NB4 (cell line): Measurements from ENCODE around the gene CLIC1.

ENCODE experiments used
- MYC ChIP-seq: IDR thresholded peaks from 2 replicates; pipeline ENCODE4 v1.6.1; 2011; ENCODE audit warnings: low read depth, low read length
- POLR2A ChIP-seq: IDR thresholded peaks from 2 replicates; pipeline ENCODE4 v1.6.1; 2011; ENCODE audit warnings: mild to moderate bottlenecking; ENCODE audit not compliant: insufficient read length; ENCODE audit errors: extremely low read depth
- TF ChIP-seq, protein P1 (sequence below): IDR thresholded peaks from one replicate; pipeline ENCODE4 v1.5.1; 2012; ENCODE audit warnings: low read depth, low read length

GRCh38 chr6:31732029-31732428, 4.3 kb downstream of the CLIC1 start:
- TF ChIP-seq, protein P1, sequence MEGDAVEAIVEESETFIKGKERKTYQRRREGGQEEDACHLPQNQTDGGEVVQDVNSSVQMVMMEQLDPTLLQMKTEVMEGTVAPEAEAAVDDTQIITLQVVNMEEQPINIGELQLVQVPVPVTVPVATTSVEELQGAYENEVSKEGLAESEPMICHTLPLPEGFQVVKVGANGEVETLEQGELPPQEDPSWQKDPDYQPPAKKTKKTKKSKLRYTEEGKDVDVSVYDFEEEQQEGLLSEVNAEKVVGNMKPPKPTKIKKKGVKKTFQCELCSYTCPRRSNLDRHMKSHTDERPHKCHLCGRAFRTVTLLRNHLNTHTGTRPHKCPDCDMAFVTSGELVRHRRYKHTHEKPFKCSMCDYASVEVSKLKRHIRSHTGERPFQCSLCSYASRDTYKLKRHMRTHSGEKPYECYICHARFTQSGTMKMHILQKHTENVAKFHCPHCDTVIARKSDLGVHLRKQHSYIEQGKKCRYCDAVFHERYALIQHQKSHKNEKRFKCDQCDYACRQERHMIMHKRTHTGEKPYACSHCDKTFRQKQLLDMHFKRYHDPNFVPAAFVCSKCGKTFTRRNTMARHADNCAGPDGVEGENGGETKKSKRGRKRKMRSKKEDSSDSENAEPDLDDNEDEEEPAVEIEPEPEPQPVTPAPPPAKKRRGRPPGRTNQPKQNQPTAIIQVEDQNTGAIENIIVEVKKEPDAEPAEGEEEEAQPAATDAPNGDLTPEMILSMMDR: no peak
- TF ChIP-seq POLR2A (no peak), MYC (no peak)
